Measurements from ENCODE around the gene STX18. TPM values are rescaled to one million over a fixed set of nuclear protein-coding genes. Genes with fewer than 3 reads are reported as not detected.
A peak's percentile ranks its signal among the peaks of the same experiment; 100 is the strongest.

Gene STX18
- total RNA-seq, 1 donor from 2014 or later, result 17.3 TPM

GRCh38 chr4:4390046-4390445 is 151.8 kb downstream of the STX18 start:
- H3K27me3 ChIP-seq (ENCODE audit: low read depth), result peaks cover 97% of the 10 kb centered on the region
- TF ChIP-seq CTCF (IDR thresholded peaks at IDR 0.05; ENCODE audit: borderline replicate concordance), result no peak
- no peak overlapping the region for H3K27ac ChIP-seq (replicated peaks)
- H3K9me3 ChIP-seq (replicated peaks), result no peaks in the 10 kb centered on the region
- no peak overlapping the region for H3K4me3 ChIP-seq
- peaks cover 32% of the 10 kb centered on the region for H3K4me1 ChIP-seq
- intact Hi-C loops (cut with micrococcal nuclease), result no loop called here
- no peak for DNase-seq
- H3K36me3 ChIP-seq, result no peaks in the 10 kb centered on the region

- intact Hi-C loops (cut with micrococcal nuclease), result no loop called here
- H3K4me1 ChIP-seq, result peaks cover 32% of the 10 kb centered on the region
- H3K9me3 ChIP-seq (replicated peaks), result no peaks in the 10 kb centered on the region
- H3K27me3 ChIP-seq (ENCODE audit: low read depth), result peaks cover 95% of the 10 kb centered on the region
- H3K27ac ChIP-seq (replicated peaks), result no peak overlapping the region
- no peaks in the 10 kb centered on the region for H3K36me3 ChIP-seq
- TF ChIP-seq CTCF (IDR thresholded peaks at IDR 0.05; ENCODE audit: borderline replicate concordance), result no peak
- DNase-seq, result no peak
- no peak overlapping the region for H3K4me3 ChIP-seq
Observed at GRCh38 chr4:4388836-4389575, 152.8 kb downstream of the STX18 start.

GRCh38 chr4:4388311-4388790 is 153.5 kb downstream of the STX18 start:
- H3K4me1 ChIP-seq, result peaks cover 35% of the 10 kb centered on the region
- peaks cover 88% of the 10 kb centered on the region for H3K27me3 ChIP-seq (ENCODE audit: low read depth)
- intact Hi-C loops (cut with micrococcal nuclease), result no loop called here
- DNase-seq, result no peak
- H3K9me3 ChIP-seq (replicated peaks), result no peaks in the 10 kb centered on the region
- no peaks in the 10 kb centered on the region for H3K36me3 ChIP-seq
- no peak overlapping the region for H3K27ac ChIP-seq (replicated peaks)
- no peak for TF ChIP-seq CTCF (IDR thresholded peaks at IDR 0.05; ENCODE audit: borderline replicate concordance)
- H3K4me3 ChIP-seq, result peak overlapping the region; percentile 71

- peaks cover 82% of the 10 kb centered on the region for H3K27me3 ChIP-seq (ENCODE audit: low read depth)
- no peak for DNase-seq
- H3K4me1 ChIP-seq, result peaks cover 41% of the 10 kb centered on the region
- no peaks in the 10 kb centered on the region for H3K9me3 ChIP-seq (replicated peaks)
- no peak for TF ChIP-seq CTCF (IDR thresholded peaks at IDR 0.05; ENCODE audit: borderline replicate concordance)
- H3K4me3 ChIP-seq, result peak overlapping the region; percentile 71
- no peaks in the 10 kb centered on the region for H3K36me3 ChIP-seq
- H3K27ac ChIP-seq (replicated peaks), result no peak overlapping the region
- intact Hi-C loops (cut with micrococcal nuclease), result no loop called here
Observed at GRCh38 chr4:4387531-4388310, 154.1 kb downstream of the STX18 start.

- H3K27ac ChIP-seq (replicated peaks), result no peak within 1 kb of the TSS
- peak within 1 kb of the TSS; percentile 71 for H3K4me3 ChIP-seq
- H3K27me3 ChIP-seq (ENCODE audit: low read depth), result peaks cover 79% of the 10 kb centered on the region
- no peaks in the 10 kb centered on the region for H3K36me3 ChIP-seq
- TF ChIP-seq CTCF (IDR thresholded peaks at IDR 0.05; ENCODE audit: borderline replicate concordance), result no peak
- no peaks in the 10 kb centered on the region for H3K9me3 ChIP-seq (replicated peaks)
- peak; percentile 29 for DNase-seq
- intact Hi-C loops (cut with micrococcal nuclease), result no loop called here
- H3K4me1 ChIP-seq, result peaks cover 42% of the 10 kb centered on the region
Observed at GRCh38 chr4:4386736-4387392, 155.0 kb downstream of the STX18 start, which contains the start of gene NSG1. Gene NSG1, plus strand, starts transcription at chr4:4387102. Its CDS starts 528 bp downstream, at chr4:4387630.
